ENCODE results near the gene PCBP3. TPM values are rescaled to one million over a fixed set of nuclear protein-coding genes. Genes with fewer than 3 reads are reported as not detected.
"Not testable (repeated sequence)": the region's sequence is repeated elsewhere in the genome, so short reads cannot be mapped to it uniquely, and the experiment has no call there.

The PCBP3 gene
- total RNA-seq, 1 donor from 2014 or later: 9.7 TPM

DNA sequence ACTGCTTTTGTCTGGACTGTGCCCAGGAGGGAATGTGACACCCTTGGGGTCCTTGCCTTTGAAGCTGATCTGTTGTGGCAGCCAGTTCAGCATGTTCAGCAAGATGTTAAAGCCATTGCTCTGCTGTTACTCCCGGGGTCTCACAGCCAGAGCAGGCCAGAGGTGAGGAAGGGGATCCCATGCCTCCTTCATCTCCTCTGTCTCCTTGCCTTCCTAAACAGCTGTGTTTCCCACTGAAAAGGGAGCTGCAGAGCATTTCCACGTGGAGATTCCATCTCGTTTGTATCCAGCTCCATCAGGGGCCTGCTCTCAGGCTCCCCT lies 202.2 kb downstream of the PCBP3 start:
- no peak overlapping the region for H3K27ac Mint-ChIP-seq
- H3K4me1 Mint-ChIP-seq: no peaks in the 10 kb centered on the region
- intact Hi-C loops (cut with micrococcal nuclease): no loop called here
- H3K36me3 Mint-ChIP-seq (ENCODE audit: low read depth): peaks cover 1% of the 10 kb centered on the region
- peaks cover 8% of the 10 kb centered on the region for H3K9me3 Mint-ChIP-seq
- no peak overlapping the region for H3K4me3 Mint-ChIP-seq
- peaks cover 2% of the 10 kb centered on the region for H3K27me3 Mint-ChIP-seq
- DNase-seq: no peak

DNA sequence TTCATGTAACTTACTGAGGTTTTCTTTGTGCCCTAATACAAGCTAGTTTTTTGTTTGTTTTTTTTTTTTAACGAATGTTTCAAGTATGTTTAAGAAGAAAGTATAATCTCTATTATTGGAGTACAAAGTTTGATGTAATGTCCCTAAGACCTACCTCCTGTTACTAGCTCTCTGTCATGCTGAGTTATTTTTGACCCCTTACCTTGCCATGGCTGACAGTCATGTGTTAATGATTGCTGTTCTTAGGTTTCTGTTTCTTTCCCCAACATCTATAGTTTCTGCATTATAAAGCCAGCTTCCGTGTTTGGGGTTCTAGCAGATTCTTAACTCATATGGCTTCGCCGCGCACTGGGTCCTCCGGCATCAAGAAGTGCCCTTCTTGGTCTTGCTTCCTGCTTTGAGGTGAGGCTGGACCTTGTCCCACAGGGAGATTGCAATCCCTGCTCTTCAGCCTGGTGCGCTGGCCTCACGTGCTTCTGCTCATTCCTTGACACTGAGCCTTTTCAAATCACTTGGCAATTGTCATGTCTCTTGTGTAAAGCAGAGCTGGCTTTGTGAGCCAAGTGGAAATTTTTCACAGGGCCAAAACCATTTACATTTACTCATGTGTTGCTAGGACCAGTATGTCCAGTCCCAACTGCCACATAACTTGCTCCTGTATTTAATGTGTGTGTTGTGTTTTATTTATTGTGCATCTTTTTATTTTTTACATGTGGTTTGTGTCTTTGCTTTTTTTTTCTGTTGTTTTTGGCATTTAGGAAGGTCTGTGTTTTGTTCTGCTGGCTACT lies 203.0 kb downstream of the PCBP3 start:
- intact Hi-C loops (cut with micrococcal nuclease): no loop called here
- peaks cover 2% of the 10 kb centered on the region for H3K27me3 Mint-ChIP-seq
- no peaks in the 10 kb centered on the region for H3K36me3 Mint-ChIP-seq (ENCODE audit: low read depth)
- no peaks in the 10 kb centered on the region for H3K4me1 Mint-ChIP-seq
- H3K27ac Mint-ChIP-seq: no peak overlapping the region
- no peak for DNase-seq
- peaks cover 5% of the 10 kb centered on the region for H3K9me3 Mint-ChIP-seq
- no peak overlapping the region for H3K4me3 Mint-ChIP-seq

DNA sequence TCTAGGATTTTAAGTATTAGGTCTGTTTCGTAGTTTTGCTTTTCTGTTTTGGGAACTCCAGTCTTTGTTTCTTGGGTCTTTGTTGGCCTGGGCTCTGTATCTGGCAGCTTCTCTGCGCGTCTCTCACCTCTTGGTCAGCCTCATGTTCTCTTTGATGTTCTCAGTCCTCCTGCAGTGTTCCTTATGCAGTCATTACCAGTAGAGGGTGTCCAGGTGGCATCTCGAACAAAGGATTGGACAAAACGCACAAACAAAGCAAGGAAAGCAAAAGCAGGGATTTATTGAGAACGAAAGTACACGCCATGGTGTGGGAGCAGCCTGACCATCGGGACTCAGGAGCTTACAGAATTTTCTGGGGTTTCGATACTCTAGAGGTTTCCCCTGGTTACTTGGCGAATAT lies 204.3 kb downstream of the PCBP3 start:
- H3K4me3 Mint-ChIP-seq: no peak overlapping the region
- DNase-seq: no peak
- H3K4me1 Mint-ChIP-seq: no peaks in the 10 kb centered on the region
- H3K27ac Mint-ChIP-seq: no peak overlapping the region
- H3K9me3 Mint-ChIP-seq: no peaks in the 10 kb centered on the region
- intact Hi-C loops (cut with micrococcal nuclease): no loop called here
- H3K27me3 Mint-ChIP-seq: no peaks in the 10 kb centered on the region
- no peaks in the 10 kb centered on the region for H3K36me3 Mint-ChIP-seq (ENCODE audit: low read depth)

DNA sequence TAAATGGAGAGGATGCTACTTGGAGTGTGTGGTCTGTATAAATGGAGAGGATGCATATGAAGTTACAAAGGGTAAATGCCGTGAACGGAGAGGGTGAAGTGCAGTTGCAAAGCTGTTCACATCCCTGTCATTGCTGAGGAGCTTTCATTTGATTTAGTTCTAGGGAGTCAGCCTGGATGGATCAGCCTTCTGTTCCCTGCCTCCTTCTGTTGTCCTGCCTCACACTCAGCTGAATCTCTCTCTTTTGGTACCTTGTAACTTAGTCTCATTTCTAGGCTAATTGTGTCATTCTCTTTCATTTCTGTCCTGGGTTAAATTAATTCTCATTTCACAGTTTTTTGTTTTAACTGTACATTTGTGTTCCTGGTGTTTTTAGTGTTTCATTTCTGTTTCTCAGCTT lies 204.8 kb downstream of the PCBP3 start:
- H3K4me1 Mint-ChIP-seq: no peaks in the 10 kb centered on the region
- no peak overlapping the region for H3K4me3 Mint-ChIP-seq
- intact Hi-C loops (cut with micrococcal nuclease): no loop called here
- no peak for DNase-seq
- H3K27ac Mint-ChIP-seq: no peak overlapping the region
- H3K27me3 Mint-ChIP-seq: no peaks in the 10 kb centered on the region
- no peaks in the 10 kb centered on the region for H3K9me3 Mint-ChIP-seq
- H3K36me3 Mint-ChIP-seq (ENCODE audit: low read depth): no peaks in the 10 kb centered on the region

DNA sequence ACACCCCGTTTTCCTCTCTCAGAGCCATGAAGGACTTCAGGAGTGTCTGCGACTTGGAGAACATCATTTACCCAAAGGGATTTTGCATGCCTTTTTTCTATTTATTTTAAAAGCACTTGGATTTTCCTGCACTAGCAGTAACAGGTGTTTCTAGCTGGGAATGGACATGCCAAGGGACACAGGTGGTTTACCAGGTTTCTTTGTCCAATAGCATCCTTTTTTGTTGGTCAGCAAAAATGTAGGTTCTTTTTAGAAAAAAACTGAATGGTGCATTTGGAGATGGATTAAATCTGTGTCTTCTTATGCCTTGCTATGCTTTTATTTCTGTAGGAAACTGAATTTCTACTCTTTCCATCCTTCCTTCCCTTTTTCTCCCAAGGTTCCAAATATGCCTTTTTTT lies 205.3 kb downstream of the PCBP3 start:
- intact Hi-C loops (cut with micrococcal nuclease): no loop called here
- Mint-ChIP-seq H3K4me1 (no peaks in the 10 kb centered on the region), H3K27me3 (no peaks in the 10 kb centered on the region), H3K27ac (no peak overlapping the region), H3K36me3 (ENCODE audit: low read depth) (no peaks in the 10 kb centered on the region), H3K9me3 (no peaks in the 10 kb centered on the region), H3K4me3 (no peak overlapping the region)
- DNase-seq: no peak

DNA sequence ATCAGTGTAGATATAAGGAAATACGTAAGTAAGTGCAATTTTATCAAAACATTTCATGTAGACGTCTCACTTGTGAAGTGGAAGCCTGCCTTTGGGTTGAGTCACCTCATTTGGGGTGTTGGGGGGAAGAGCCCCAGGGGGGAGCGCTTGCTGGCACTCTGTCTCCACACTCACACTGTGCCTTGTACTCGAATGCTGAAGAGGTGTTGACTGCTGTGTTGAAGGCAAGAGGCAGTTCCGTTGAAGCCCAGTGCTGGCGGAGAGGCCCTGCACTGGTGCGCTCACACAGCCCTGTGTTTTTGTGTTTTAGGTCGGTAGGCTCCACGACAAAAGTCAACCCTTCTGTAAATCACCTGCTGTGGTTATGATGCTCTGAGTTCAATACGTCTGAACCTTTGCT lies 206.1 kb downstream of the PCBP3 start:
- H3K4me1 Mint-ChIP-seq: peaks cover 2% of the 10 kb centered on the region
- H3K27me3 Mint-ChIP-seq: no peaks in the 10 kb centered on the region
- intact Hi-C loops (cut with micrococcal nuclease): no loop called here
- no peak for DNase-seq
- H3K27ac Mint-ChIP-seq: no peak overlapping the region
- no peak overlapping the region for H3K4me3 Mint-ChIP-seq
- no peaks in the 10 kb centered on the region for H3K36me3 Mint-ChIP-seq (ENCODE audit: low read depth)
- no peaks in the 10 kb centered on the region for H3K9me3 Mint-ChIP-seq

DNA sequence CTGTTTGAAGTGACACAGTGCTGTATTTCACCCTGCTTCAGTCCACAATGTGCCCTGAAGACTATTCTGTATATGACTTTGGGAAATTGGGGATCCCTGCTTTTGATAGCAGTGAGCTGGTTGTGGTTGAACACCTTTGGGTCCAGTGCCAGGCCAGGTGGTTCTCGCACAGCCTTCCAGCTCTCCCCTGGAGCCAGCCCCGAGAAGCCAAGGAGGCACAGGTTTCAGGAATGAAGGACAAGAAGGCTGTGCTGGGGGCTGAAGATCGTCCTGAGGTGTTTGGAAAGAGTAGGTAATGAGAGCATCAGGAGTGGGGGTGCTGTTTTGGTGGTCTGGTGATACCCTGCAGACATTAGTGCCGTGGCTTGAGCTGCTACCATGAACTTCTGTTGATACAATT lies 206.7 kb downstream of the PCBP3 start:
- no peak overlapping the region for H3K27ac Mint-ChIP-seq

DNA sequence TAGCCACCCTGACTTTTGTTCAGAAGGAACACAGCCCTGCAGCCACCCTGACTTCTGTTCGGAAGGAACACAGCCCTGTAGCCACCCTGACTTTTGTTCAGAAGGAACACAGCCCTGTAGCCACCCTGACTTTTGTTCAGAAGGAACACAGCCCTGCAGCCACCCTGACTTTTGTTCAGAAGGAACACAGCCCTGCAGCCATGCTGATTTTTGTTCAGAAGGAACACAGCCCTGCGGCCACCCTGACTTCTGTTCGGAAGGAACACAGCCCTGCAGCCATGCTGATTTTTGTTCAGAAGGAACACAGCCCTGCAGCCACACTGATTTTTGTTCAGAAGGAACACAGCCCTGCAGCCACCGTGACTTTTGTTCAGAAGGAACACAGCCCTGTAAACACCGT lies 208.9 kb downstream of the PCBP3 start:
- H3K4me3 Mint-ChIP-seq; H3K27ac Mint-ChIP-seq; H3K27me3 Mint-ChIP-seq; DNase-seq; intact Hi-C loops (cut with micrococcal nuclease); H3K9me3 Mint-ChIP-seq; H3K36me3 Mint-ChIP-seq (ENCODE audit: low read depth); H3K4me1 Mint-ChIP-seq: not testable (repeated sequence)

More for the DNA sequence above, 206.7 kb downstream of the PCBP3 start:
- Mint-ChIP-seq H3K4me1 (peaks cover 3% of the 10 kb centered on the region), H3K4me3 (no peak overlapping the region), H3K9me3 (no peaks in the 10 kb centered on the region), H3K27me3 (no peaks in the 10 kb centered on the region), H3K36me3 (ENCODE audit: low read depth) (no peaks in the 10 kb centered on the region)
- no peak for DNase-seq
- intact Hi-C loops (cut with micrococcal nuclease): no loop called here

DNA sequence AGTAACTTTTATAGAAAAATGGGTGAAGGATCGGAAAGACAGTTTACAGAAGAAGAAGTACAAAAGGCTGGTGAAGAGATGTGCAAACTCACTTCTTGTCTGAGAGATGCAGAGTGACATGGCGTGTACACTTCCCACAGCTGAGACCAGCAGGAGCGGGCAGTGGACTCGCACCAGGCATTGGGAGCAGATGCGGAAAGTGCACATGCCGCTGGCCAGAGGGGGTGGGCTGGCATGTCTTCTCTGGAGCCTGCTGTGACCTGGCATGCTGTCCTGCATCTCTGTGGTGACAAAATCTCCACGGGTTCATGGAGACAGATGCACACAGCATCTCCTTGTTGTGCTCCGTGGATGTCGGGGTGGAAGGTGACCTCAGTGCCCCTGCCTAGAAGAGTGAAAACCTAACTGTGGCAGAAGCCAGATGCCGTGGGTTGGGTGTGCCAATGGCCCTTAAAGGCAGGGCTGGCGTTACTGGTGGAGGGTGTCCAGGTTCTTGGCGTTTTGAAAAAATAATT lies 209.4 kb downstream of the PCBP3 start:
- H3K4me3 Mint-ChIP-seq: no peak overlapping the region
- H3K27ac Mint-ChIP-seq: no peak overlapping the region
- no peak for DNase-seq
- no peaks in the 10 kb centered on the region for H3K27me3 Mint-ChIP-seq
- no peaks in the 10 kb centered on the region for H3K9me3 Mint-ChIP-seq
- intact Hi-C loops (cut with micrococcal nuclease): no loop called here
- peaks cover 3% of the 10 kb centered on the region for H3K4me1 Mint-ChIP-seq
- no peaks in the 10 kb centered on the region for H3K36me3 Mint-ChIP-seq (ENCODE audit: low read depth)

DNA sequence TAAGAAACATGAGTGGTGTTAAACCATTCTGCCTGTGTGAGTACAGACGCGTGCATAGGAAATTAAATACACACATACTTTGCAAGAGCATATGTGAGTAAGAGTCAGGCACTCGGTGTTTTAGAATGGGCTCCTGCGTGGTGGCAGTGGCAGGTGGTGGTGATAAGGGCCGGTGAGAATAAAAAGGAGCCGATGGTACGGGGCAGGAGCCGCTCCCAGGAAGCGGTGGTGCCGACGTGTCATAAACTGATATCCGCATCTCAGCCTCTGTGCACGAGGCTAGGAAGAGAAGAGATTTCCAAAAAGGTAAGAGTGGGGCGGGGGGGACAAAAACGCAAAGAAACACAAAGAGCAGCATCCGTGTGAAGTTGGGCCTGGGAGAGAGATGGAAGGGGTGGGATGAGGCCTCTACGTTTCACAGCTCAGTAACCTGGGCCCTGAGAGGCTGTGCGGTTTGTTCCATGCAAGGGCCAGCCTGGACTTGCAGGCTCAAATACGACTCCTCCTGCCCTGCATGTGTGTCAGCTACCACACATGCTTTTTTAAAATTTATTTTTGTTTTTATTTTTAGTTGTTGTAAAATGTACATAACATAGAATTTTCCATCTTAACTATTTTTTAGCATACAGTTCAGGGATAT lies 210.3 kb downstream of the PCBP3 start:
- DNase-seq: no peak
- H3K9me3 Mint-ChIP-seq: no peaks in the 10 kb centered on the region
- intact Hi-C loops (cut with micrococcal nuclease): no loop called here

DNA sequence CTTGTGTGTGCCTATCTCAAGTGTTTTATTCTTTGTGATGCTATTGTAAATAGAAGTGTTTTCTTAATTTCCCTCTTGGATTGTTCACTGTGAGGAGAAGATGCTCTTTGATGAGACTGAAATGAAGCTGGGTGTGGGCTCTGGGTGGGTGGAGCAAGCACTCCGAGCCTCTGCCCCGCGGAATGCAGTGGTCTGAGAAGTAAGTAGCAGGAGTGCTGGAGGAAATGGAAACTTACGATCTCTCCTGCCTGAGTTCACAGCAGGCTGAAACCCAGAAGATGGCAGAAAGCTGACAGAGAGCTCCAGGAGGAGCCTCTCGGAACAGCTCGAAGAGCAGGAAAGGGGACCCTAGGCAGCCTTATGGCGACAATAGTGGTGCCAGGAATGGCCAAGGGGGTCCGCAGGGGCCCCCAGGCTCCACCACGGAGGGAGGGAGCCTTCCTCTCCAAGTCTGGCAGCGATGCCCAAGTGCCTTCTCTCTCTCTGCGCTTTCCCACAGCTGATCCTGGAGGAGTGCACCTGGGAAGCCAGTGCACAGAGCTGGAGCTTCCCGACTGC lies 211.2 kb downstream of the PCBP3 start:
- Mint-ChIP-seq H3K4me3 (no peak overlapping the region), H3K27ac (no peak overlapping the region), H3K36me3 (ENCODE audit: low read depth) (no peaks in the 10 kb centered on the region), H3K4me1 (peaks cover 3% of the 10 kb centered on the region), H3K27me3 (no peaks in the 10 kb centered on the region), H3K9me3 (no peaks in the 10 kb centered on the region)
- no peak for DNase-seq
- intact Hi-C loops (cut with micrococcal nuclease): no loop called here

More for the DNA sequence above, 210.3 kb downstream of the PCBP3 start:
- Mint-ChIP-seq H3K36me3 (ENCODE audit: low read depth) (no peaks in the 10 kb centered on the region), H3K27ac (no peak overlapping the region), H3K4me3 (no peak overlapping the region), H3K4me1 (peaks cover 3% of the 10 kb centered on the region), H3K27me3 (no peaks in the 10 kb centered on the region)

DNA sequence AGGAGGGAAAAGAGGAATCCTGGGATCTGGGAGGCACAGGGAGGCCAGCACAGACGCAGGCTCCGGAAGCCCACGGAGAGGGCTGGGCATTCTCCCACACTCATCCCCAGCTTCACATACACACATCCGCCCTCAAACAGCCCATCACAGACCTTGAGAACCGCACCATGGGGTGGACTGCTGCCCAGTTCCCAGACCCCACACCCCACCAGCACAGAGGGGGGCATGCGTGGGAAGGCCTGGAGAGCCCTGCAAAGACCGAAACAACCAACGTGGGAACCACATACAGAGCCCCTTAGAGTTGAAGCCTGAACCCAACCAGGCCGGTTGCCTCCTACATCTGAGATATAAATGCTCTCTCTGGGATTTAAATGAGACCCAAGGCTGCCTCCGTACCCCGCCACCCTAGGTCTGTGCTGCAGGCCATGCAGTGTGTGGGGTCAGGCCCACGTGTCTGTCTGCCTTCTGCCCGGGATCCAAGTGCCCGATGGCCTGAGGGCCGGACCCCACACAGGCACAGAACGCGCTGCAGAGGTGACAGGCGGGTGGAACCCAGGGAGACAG lies 211.8 kb downstream of the PCBP3 start:
- no peaks in the 10 kb centered on the region for H3K36me3 Mint-ChIP-seq (ENCODE audit: low read depth)
- intact Hi-C loops (cut with micrococcal nuclease): no loop called here
- DNase-seq: no peak
- no peak overlapping the region for H3K4me3 Mint-ChIP-seq
- H3K4me1 Mint-ChIP-seq: peaks cover 3% of the 10 kb centered on the region
- no peak overlapping the region for H3K27ac Mint-ChIP-seq
- H3K27me3 Mint-ChIP-seq: no peaks in the 10 kb centered on the region
- H3K9me3 Mint-ChIP-seq: no peaks in the 10 kb centered on the region

DNA sequence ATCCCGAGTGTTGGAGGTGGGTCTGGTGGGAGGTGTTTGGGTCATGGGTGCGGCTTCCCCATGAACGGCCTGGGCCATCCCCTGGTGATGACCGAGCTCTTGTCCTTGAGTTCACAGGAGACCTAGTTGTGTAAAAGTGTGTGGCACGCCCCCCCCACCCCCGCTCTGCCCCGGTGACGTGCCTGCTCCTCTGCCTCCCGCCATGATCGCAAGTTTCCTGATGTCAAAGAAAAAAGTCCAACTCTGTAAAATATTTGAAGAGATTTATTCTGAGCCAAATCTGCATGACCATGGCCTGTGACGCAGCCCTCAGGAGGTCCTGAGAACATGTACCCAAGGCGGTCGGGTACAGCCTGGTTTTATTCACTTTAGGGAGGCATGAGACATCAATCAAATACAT lies 212.9 kb downstream of the PCBP3 start:
- H3K4me3 Mint-ChIP-seq: no peak overlapping the region
- H3K27me3 Mint-ChIP-seq: no peaks in the 10 kb centered on the region
- H3K27ac Mint-ChIP-seq: no peak overlapping the region
- H3K36me3 Mint-ChIP-seq (ENCODE audit: low read depth): no peaks in the 10 kb centered on the region
- no peaks in the 10 kb centered on the region for H3K9me3 Mint-ChIP-seq
- intact Hi-C loops (cut with micrococcal nuclease): no loop called here
- peaks cover 3% of the 10 kb centered on the region for H3K4me1 Mint-ChIP-seq
- DNase-seq: no peak

DNA sequence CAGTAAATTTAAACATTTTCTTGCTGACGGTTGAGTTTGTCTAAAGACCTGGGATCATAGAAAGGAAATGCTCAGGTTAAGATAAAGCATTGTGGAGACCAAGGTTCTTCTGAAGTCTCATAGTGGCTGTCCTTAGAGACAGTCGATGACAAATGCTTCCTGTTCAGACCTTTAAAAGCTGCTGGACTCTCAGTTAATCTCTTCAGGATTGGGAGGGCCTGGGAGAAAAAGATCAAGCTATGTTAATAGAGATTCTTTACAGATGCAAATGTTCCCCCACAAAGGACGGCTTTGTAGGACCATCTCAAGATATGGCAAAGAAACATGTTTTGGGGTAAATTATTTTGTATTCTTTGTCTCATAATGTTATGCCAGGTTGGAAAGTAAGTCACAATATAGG lies 213.4 kb downstream of the PCBP3 start:
- Mint-ChIP-seq H3K27me3 (no peaks in the 10 kb centered on the region), H3K9me3 (no peaks in the 10 kb centered on the region), H3K36me3 (ENCODE audit: low read depth) (no peaks in the 10 kb centered on the region), H3K27ac (no peak overlapping the region), H3K4me3 (no peak overlapping the region), H3K4me1 (peaks cover 3% of the 10 kb centered on the region)
- DNase-seq: no peak
- intact Hi-C loops (cut with micrococcal nuclease): no loop called here

Measured in activated CD4-positive, alpha-beta T cell treated with anti-CD3 and anti-CD28 coated beads, Interleukin-2, amount 10 ng/mL, durations not matched to agents 24 days and 14 days (primary cell).